ENCODE measurements around the gene PLA2G2F. TPM values are rescaled to one million over a fixed set of nuclear protein-coding genes. Genes with fewer than 3 reads are reported as not detected.

Gene PLA2G2F
- total and polyA plus RNA-seq, 9 of the 15 experiments (the other 6 are each of a cell fraction or from before 2014, with no cell fraction given), result not detected

DNA sequence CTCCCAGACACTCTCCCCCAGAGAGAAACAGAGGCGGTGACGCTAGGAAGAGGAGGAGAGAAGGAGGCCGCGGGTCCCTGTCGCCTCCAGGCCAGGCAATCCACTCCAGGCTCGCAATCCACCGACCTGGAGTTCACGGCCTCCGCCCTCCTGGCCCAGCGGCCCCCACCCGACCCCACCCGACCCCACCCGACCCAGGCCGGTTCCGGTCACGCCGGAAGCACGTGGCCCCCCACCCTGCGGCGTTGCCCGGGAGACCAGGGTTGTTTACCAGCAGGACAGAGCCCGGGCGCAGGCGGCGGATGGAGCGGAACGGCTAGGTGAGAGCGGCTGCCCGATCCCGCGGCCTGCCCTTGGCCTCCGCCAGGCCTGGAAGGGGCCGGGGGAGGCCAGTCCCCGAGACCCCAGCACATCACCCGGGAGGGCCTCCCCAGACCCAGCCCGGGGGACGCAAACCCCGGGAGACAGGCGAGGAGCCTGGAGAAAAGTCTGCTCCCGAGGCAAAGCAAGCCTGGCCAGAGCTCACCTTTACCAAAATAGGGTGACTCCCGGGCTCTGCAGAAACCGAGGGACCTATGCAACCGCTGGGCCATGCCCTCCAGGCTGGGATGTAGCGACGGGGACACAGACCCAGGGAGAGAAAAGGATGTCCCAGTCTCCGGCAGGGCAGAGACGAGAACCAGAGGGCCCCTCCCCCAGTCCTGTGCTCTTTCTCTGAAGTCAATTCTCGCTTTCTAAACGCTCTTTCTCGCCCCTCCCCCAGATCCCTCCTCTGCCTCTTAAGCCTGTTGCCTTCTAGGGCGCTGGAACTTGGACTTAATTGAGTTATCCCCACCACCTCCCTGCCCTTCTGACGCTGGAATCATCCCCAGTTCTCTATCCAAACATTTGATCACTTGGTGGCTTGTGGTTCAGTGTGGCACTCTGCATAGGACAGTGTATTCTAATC is 47.0 kb downstream of the PLA2G2F start, which contains the start of the genes PLA2G2C and UBXN10 (continued):
- TF ChIP-seq ZKSCAN1 (IDR thresholded peaks at IDR 0.05; ENCODE audit: low read depth, low read length) (0 out of 2 replicates have a peak, but pooled peaks have one; percentile 8), ZNF444 (CRISPR knock-in tag; IDR thresholded peaks at IDR 0.05) (no peak), MCM2 (IDR thresholded peaks at IDR 0.05; ENCODE audit: low read depth) (no peak), ID3 (CRISPR knock-in tag; IDR thresholded peaks at IDR 0.05) (no peak), ID3 (tag; IDR thresholded peaks at IDR 0.05) (peak; percentile 57; the same call in 1 of the 2 replicates), U2AF1 (optimal IDR thresholded peaks at IDR 0.05; ENCODE audit: low read depth, low read length) (no peak), ZNF232 (CRISPR knock-in tag; IDR thresholded peaks at IDR 0.05) (no peak), ZNF785 (CRISPR knock-in tag; IDR thresholded peaks at IDR 0.05) (no peak), ZNF280B (CRISPR knock-in tag; IDR thresholded peaks at IDR 0.05) (no peak), MAFG (tag; conservative IDR thresholded peaks at IDR 0.05) (no peak), ZBTB1 (CRISPR knock-in tag; IDR thresholded peaks at IDR 0.05; ENCODE audit: borderline replicate concordance, low read depth) (peak; percentile 59; the same call in 1 of the 2 replicates), WHSC1 (IDR thresholded peaks at IDR 0.05; ENCODE audit: low read length) (no peak), VEZF1 (CRISPR knock-in tag; IDR thresholded peaks at IDR 0.05) (peak; percentile 97), GTF2E2 (tag; IDR thresholded peaks at IDR 0.05) (peak; percentile 81), ZNF23 (CRISPR knock-in tag; IDR thresholded peaks at IDR 0.05) (no peak), MCM3 (IDR thresholded peaks at IDR 0.05) (no peak)
- TF ChIP-seq, protein P1, sequence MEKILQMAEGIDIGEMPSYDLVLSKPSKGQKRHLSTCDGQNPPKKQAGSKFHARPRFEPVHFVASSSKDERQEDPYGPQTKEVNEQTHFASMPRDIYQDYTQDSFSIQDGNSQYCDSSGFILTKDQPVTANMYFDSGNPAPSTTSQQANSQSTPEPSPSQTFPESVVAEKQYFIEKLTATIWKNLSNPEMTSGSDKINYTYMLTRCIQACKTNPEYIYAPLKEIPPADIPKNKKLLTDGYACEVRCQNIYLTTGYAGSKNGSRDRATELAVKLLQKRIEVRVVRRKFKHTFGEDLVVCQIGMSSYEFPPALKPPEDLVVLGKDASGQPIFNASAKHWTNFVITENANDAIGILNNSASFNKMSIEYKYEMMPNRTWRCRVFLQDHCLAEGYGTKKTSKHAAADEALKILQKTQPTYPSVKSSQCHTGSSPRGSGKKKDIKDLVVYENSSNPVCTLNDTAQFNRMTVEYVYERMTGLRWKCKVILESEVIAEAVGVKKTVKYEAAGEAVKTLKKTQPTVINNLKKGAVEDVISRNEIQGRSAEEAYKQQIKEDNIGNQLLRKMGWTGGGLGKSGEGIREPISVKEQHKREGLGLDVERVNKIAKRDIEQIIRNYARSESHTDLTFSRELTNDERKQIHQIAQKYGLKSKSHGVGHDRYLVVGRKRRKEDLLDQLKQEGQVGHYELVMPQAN (IDR thresholded peaks at IDR 0.05; ENCODE audit: borderline replicate concordance), result peak; percentile 95
- TF ChIP-seq, protein P2, sequence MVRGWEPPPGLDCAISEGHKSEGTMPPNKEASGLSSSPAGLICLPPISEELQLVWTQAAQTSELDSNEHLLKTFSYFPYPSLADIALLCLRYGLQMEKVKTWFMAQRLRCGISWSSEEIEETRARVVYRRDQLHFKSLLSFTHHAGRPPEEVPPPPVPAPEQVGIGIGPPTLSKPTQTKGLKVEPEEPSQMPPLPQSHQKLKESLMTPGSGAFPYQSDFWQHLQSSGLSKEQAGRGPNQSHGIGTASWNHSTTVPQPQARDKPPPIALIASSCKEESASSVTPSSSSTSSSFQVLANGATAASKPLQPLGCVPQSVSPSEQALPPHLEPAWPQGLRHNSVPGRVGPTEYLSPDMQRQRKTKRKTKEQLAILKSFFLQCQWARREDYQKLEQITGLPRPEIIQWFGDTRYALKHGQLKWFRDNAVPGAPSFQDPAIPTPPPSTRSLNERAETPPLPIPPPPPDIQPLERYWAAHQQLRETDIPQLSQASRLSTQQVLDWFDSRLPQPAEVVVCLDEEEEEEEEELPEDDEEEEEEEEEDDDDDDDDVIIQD (CRISPR knock-in tag; IDR thresholded peaks at IDR 0.05), result no peak
- TF ChIP-seq, protein P3, sequence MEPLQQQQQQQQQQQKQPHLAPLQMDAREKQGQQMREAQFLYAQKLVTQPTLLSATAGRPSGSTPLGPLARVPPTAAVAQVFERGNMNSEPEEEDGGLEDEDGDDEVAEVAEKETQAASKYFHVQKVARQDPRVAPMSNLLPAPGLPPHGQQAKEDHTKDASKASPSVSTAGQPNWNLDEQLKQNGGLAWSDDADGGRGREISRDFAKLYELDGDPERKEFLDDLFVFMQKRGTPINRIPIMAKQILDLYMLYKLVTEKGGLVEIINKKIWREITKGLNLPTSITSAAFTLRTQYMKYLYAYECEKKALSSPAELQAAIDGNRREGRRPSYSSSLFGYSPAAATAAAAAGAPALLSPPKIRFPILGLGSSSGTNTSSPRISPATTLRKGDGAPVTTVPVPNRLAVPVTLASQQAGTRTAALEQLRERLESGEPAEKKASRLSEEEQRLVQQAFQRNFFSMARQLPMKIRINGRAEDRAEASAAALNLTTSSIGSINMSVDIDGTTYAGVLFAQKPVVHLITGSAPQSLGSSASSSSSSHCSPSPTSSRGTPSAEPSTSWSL (CRISPR knock-in tag; IDR thresholded peaks at IDR 0.05; ENCODE audit: borderline replicate concordance), result no peak

Data from K562 (cell line).